ENCODE measurements around the gene LIMA1. TPM values are rescaled to one million over a fixed set of nuclear protein-coding genes. Genes with fewer than 3 reads are reported as not detected.
A peak's percentile ranks its signal among the peaks of the same experiment; 100 is the strongest.

LIMA1 gene
- total and polyA plus RNA-seq, 9 of the 15 experiments (the other 6 are each of a cell fraction or from before 2014, with no cell fraction given) = 20.2 to 37.8 (median 27.3) TPM

DNA sequence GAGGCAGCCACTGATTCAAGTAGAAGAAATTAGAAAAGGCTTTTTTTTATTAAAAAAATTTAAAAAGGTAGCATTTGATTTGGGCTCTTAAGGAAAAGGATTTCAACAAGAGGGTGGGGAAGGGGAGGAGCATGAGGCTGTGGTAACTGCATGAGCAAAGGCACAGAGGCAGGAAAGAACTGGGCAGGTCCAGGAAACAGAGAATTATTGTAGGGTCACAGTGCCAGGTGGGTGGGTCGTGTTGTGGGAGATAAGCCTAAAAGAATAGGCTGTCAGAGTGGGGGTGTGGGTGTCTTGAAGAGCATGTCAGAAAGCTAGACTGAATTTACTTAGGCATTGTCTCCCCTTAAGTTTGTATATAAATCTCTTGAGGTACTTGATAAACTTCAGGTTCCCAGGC lies 7.8 kb downstream of the LIMA1 start (continued):
- TF ChIP-seq TOE1 (IDR thresholded peaks at IDR 0.05; ENCODE audit: borderline replicate concordance) = no peak
- no peak for TF ChIP-seq TOE1 (CRISPR knock-in tag; IDR thresholded peaks at IDR 0.05; ENCODE audit: borderline replicate concordance, low read depth)
- TF ChIP-seq, protein P1, sequence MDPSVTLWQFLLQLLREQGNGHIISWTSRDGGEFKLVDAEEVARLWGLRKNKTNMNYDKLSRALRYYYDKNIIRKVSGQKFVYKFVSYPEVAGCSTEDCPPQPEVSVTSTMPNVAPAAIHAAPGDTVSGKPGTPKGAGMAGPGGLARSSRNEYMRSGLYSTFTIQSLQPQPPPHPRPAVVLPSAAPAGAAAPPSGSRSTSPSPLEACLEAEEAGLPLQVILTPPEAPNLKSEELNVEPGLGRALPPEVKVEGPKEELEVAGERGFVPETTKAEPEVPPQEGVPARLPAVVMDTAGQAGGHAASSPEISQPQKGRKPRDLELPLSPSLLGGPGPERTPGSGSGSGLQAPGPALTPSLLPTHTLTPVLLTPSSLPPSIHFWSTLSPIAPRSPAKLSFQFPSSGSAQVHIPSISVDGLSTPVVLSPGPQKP (CRISPR knock-in tag; IDR thresholded peaks at IDR 0.05) = no peak
- TF ChIP-seq ZEB2 (IDR thresholded peaks at IDR 0.05) = 0 out of 2 replicates have a peak, but pooled peaks have one; percentile 25
- TF ChIP-seq, protein P2, sequence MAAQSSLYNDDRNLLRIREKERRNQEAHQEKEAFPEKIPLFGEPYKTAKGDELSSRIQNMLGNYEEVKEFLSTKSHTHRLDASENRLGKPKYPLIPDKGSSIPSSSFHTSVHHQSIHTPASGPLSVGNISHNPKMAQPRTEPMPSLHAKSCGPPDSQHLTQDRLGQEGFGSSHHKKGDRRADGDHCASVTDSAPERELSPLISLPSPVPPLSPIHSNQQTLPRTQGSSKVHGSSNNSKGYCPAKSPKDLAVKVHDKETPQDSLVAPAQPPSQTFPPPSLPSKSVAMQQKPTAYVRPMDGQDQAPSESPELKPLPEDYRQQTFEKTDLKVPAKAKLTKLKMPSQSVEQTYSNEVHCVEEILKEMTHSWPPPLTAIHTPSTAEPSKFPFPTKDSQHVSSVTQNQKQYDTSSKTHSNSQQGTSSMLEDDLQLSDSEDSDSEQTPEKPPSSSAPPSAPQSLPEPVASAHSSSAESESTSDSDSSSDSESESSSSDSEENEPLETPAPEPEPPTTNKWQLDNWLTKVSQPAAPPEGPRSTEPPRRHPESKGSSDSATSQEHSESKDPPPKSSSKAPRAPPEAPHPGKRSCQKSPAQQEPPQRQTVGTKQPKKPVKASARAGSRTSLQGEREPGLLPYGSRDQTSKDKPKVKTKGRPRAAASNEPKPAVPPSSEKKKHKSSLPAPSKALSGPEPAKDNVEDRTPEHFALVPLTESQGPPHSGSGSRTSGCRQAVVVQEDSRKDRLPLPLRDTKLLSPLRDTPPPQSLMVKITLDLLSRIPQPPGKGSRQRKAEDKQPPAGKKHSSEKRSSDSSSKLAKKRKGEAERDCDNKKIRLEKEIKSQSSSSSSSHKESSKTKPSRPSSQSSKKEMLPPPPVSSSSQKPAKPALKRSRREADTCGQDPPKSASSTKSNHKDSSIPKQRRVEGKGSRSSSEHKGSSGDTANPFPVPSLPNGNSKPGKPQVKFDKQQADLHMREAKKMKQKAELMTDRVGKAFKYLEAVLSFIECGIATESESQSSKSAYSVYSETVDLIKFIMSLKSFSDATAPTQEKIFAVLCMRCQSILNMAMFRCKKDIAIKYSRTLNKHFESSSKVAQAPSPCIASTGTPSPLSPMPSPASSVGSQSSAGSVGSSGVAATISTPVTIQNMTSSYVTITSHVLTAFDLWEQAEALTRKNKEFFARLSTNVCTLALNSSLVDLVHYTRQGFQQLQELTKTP (IDR thresholded peaks at IDR 0.05; ENCODE audit: low read depth in 1 of 2, partially characterized antibody in 2 of 2) = no peak
- peak; percentile 27 to 45; a peak in 2 of 4 replicates for TF ChIP-seq KDM1A (IDR thresholded peaks at IDR 0.05)
- TF ChIP-seq MECOM (CRISPR knock-in tag; IDR thresholded peaks at IDR 0.05) = no peak
